A673 (cell line): ENCODE measurements around the gene FGF7.

Experiments used
- CTCF ChIP-seq: fragments of 300-800, 200-600 bp; sonication (generic); conservative IDR thresholded peaks from 2 replicates; pipeline ENCODE4 v1.5.1; 2017; ENCODE audit warnings: low read depth, mild to moderate bottlenecking, antibody characterized with exemption, low read length, moderate library complexity, mixed read lengths
- EZH2 ChIP-seq: fragments of 200-600 bp; sonication (generic); IDR thresholded peaks from 2 replicates; pipeline ENCODE4 v1.6.1; 2017; ENCODE audit warnings: borderline replicate concordance, low read depth, mild to moderate bottlenecking, mixed read lengths, antibody characterized with exemption, low read length; ENCODE audit not compliant: poor library complexity, severe bottlenecking

GRCh38 chr15:49430046-49430445 is 7.0 kb downstream of the FGF7 start:
- no peak for TF ChIP-seq EZH2
- no peak for TF ChIP-seq CTCF
